ENCODE measurements around the gene TENM3.

Gene TENM3

GRCh38 chr4:182495645-182496385 is 252.6 kb downstream of the TENM3 start:
- 50% methylated on average over 2 of the region's 6 CpGs; no CpG with 5 or more reads in 1 of the 2 experiments for WGBS, 2 experiments (ENCODE audit: insufficient coverage in 2 of 2)
- Histone ChIP-seq H3K4me1 (ENCODE audit: control insufficient read depth, insufficient read depth, low read length, poor library complexity, severe bottlenecking) (peaks cover 11% of the 10 kb centered on the region), H3K27ac (ENCODE audit: low read depth, low read length, severe bottlenecking) (no peak overlapping the region), H3K36me3 (ENCODE audit: control insufficient read depth, insufficient read depth, low read length) (no peaks in the 10 kb centered on the region), H3K9me3 (ENCODE audit: control insufficient read depth, low read length) (no peaks in the 10 kb centered on the region), H3K4me3 (ENCODE audit: extremely low read depth, insufficient read depth, low read length, poor library complexity, severe bottlenecking) (no peak overlapping the region)

- WGBS, 2 experiments (ENCODE audit: insufficient coverage in 2 of 2), result 100% methylated on average over 1 to 2 of the region's 4 CpGs
- Histone ChIP-seq H3K27ac (ENCODE audit: low read depth, low read length, severe bottlenecking) (no peak overlapping the region), H3K4me3 (ENCODE audit: extremely low read depth, insufficient read depth, low read length, poor library complexity, severe bottlenecking) (no peak overlapping the region), H3K36me3 (ENCODE audit: control insufficient read depth, insufficient read depth, low read length) (no peaks in the 10 kb centered on the region), H3K4me1 (ENCODE audit: control insufficient read depth, insufficient read depth, low read length, poor library complexity, severe bottlenecking) (peaks cover 11% of the 10 kb centered on the region), H3K9me3 (ENCODE audit: control insufficient read depth, low read length) (no peaks in the 10 kb centered on the region)
Measured at GRCh38 chr4:182496408-182496807, 253.2 kb downstream of the TENM3 start.

- H3K36me3 ChIP-seq (ENCODE audit: control insufficient read depth, insufficient read depth, low read length), result peaks cover 3% of the 10 kb centered on the region
- H3K9me3 ChIP-seq (ENCODE audit: control insufficient read depth, low read length), result no peaks in the 10 kb centered on the region
- H3K27ac ChIP-seq (ENCODE audit: low read depth, low read length, severe bottlenecking), result no peak overlapping the region
- no peak overlapping the region for H3K4me3 ChIP-seq (ENCODE audit: extremely low read depth, insufficient read depth, low read length, poor library complexity, severe bottlenecking)
- WGBS, 2 experiments (ENCODE audit: insufficient coverage in 2 of 2), result no CpG with 5 or more reads among the region's 5 CpGs
- no peaks in the 10 kb centered on the region for H3K4me1 ChIP-seq (ENCODE audit: control insufficient read depth, insufficient read depth, low read length, poor library complexity, severe bottlenecking)
Measured at GRCh38 chr4:182502064-182502463, 258.9 kb downstream of the TENM3 start.

GRCh38 chr4:182504463-182504862 is 261.3 kb downstream of the TENM3 start:
- Histone ChIP-seq H3K27ac (ENCODE audit: low read depth, low read length, severe bottlenecking) (no peak overlapping the region), H3K4me1 (ENCODE audit: control insufficient read depth, insufficient read depth, low read length, poor library complexity, severe bottlenecking) (no peaks in the 10 kb centered on the region), H3K9me3 (ENCODE audit: control insufficient read depth, low read length) (no peaks in the 10 kb centered on the region), H3K36me3 (ENCODE audit: control insufficient read depth, insufficient read depth, low read length) (peaks cover 3% of the 10 kb centered on the region), H3K4me3 (ENCODE audit: extremely low read depth, insufficient read depth, low read length, poor library complexity, severe bottlenecking) (no peak overlapping the region)
- 86 to 100% methylated on average over 1 to 2 of the region's 5 CpGs for WGBS, 2 experiments (ENCODE audit: insufficient coverage in 2 of 2)

- no peak overlapping the region for H3K27ac ChIP-seq (ENCODE audit: low read depth, low read length, severe bottlenecking)
- no peak overlapping the region for H3K4me3 ChIP-seq (ENCODE audit: extremely low read depth, insufficient read depth, low read length, poor library complexity, severe bottlenecking)
- no peaks in the 10 kb centered on the region for H3K4me1 ChIP-seq (ENCODE audit: control insufficient read depth, insufficient read depth, low read length, poor library complexity, severe bottlenecking)
- peaks cover 8% of the 10 kb centered on the region for H3K36me3 ChIP-seq (ENCODE audit: control insufficient read depth, insufficient read depth, low read length)
- no peaks in the 10 kb centered on the region for H3K9me3 ChIP-seq (ENCODE audit: control insufficient read depth, low read length)
- WGBS, 2 experiments (ENCODE audit: insufficient coverage in 2 of 2), result 83% methylated on average over 2 of the region's 3 CpGs; no CpG with 5 or more reads in 1 of the 2 experiments
Measured at GRCh38 chr4:182507805-182508204, 264.6 kb downstream of the TENM3 start.

- H3K27ac ChIP-seq (ENCODE audit: low read depth, low read length, severe bottlenecking), result no peak overlapping the region
- no peaks in the 10 kb centered on the region for H3K9me3 ChIP-seq (ENCODE audit: control insufficient read depth, low read length)
- peaks cover 15% of the 10 kb centered on the region for H3K36me3 ChIP-seq (ENCODE audit: control insufficient read depth, insufficient read depth, low read length)
- H3K4me1 ChIP-seq (ENCODE audit: control insufficient read depth, insufficient read depth, low read length, poor library complexity, severe bottlenecking), result no peaks in the 10 kb centered on the region
- H3K4me3 ChIP-seq (ENCODE audit: extremely low read depth, insufficient read depth, low read length, poor library complexity, severe bottlenecking), result no peak overlapping the region
- WGBS, 2 experiments (ENCODE audit: insufficient coverage in 2 of 2), result 100% methylated on average over 1 to 2 of the region's 2 CpGs
Measured at GRCh38 chr4:182510836-182511235, 267.6 kb downstream of the TENM3 start.

GRCh38 chr4:182513587-182514291 is 270.5 kb downstream of the TENM3 start:
- no peaks in the 10 kb centered on the region for H3K4me1 ChIP-seq (ENCODE audit: control insufficient read depth, insufficient read depth, low read length, poor library complexity, severe bottlenecking)
- no peak overlapping the region for H3K27ac ChIP-seq (ENCODE audit: low read depth, low read length, severe bottlenecking)
- H3K9me3 ChIP-seq (ENCODE audit: control insufficient read depth, low read length), result no peaks in the 10 kb centered on the region
- peaks cover 19% of the 10 kb centered on the region for H3K36me3 ChIP-seq (ENCODE audit: control insufficient read depth, insufficient read depth, low read length)
- WGBS, 2 experiments (ENCODE audit: insufficient coverage in 2 of 2), result 80 to 97% methylated on average over 4 to 5 of the region's 6 CpGs
- no peak overlapping the region for H3K4me3 ChIP-seq (ENCODE audit: extremely low read depth, insufficient read depth, low read length, poor library complexity, severe bottlenecking)

GRCh38 chr4:182518421-182518820 is 275.2 kb downstream of the TENM3 start:
- Histone ChIP-seq H3K27ac (ENCODE audit: low read depth, low read length, severe bottlenecking) (no peak overlapping the region), H3K36me3 (ENCODE audit: control insufficient read depth, insufficient read depth, low read length) (peaks cover 14% of the 10 kb centered on the region), H3K4me1 (ENCODE audit: control insufficient read depth, insufficient read depth, low read length, poor library complexity, severe bottlenecking) (no peaks in the 10 kb centered on the region), H3K4me3 (ENCODE audit: extremely low read depth, insufficient read depth, low read length, poor library complexity, severe bottlenecking) (no peak overlapping the region), H3K9me3 (ENCODE audit: control insufficient read depth, low read length) (no peaks in the 10 kb centered on the region)
- 30 to 31% methylated on average over 1 of the region's 1 CpG for WGBS, 2 experiments (ENCODE audit: insufficient coverage in 2 of 2)

GRCh38 chr4:182519528-182519927 is 276.3 kb downstream of the TENM3 start:
- H3K36me3 ChIP-seq (ENCODE audit: control insufficient read depth, insufficient read depth, low read length), result peaks cover 7% of the 10 kb centered on the region
- 80% methylated on average over 1 of the region's 2 CpGs; no CpG with 5 or more reads in 1 of the 2 experiments for WGBS, 2 experiments (ENCODE audit: insufficient coverage in 2 of 2)
- no peaks in the 10 kb centered on the region for H3K4me1 ChIP-seq (ENCODE audit: control insufficient read depth, insufficient read depth, low read length, poor library complexity, severe bottlenecking)
- H3K27ac ChIP-seq (ENCODE audit: low read depth, low read length, severe bottlenecking), result no peak overlapping the region
- no peaks in the 10 kb centered on the region for H3K9me3 ChIP-seq (ENCODE audit: control insufficient read depth, low read length)
- no peak overlapping the region for H3K4me3 ChIP-seq (ENCODE audit: extremely low read depth, insufficient read depth, low read length, poor library complexity, severe bottlenecking)

- no CpG with 5 or more reads among the region's 1 CpG for WGBS, 2 experiments (ENCODE audit: insufficient coverage in 2 of 2)
Measured at GRCh38 chr4:182521011-182521410, 277.8 kb downstream of the TENM3 start.

GRCh38 chr4:182528819-182529218 is 285.6 kb downstream of the TENM3 start:
- 96 to 100% methylated on average over 6 to 7 of the region's 8 CpGs for WGBS, 2 experiments (ENCODE audit: insufficient coverage in 2 of 2)
- Histone ChIP-seq H3K4me3 (ENCODE audit: extremely low read depth, insufficient read depth, low read length, poor library complexity, severe bottlenecking) (no peak overlapping the region), H3K4me1 (ENCODE audit: control insufficient read depth, insufficient read depth, low read length, poor library complexity, severe bottlenecking) (peaks cover 6% of the 10 kb centered on the region), H3K9me3 (ENCODE audit: control insufficient read depth, low read length) (no peaks in the 10 kb centered on the region), H3K36me3 (ENCODE audit: control insufficient read depth, insufficient read depth, low read length) (peaks cover 6% of the 10 kb centered on the region), H3K27ac (ENCODE audit: low read depth, low read length, severe bottlenecking) (no peak overlapping the region)

More at GRCh38 chr4:182521011-182521410, 277.8 kb downstream of the TENM3 start:
- Histone ChIP-seq H3K4me3 (ENCODE audit: extremely low read depth, insufficient read depth, low read length, poor library complexity, severe bottlenecking) (no peak overlapping the region), H3K36me3 (ENCODE audit: control insufficient read depth, insufficient read depth, low read length) (peaks cover 8% of the 10 kb centered on the region), H3K4me1 (ENCODE audit: control insufficient read depth, insufficient read depth, low read length, poor library complexity, severe bottlenecking) (no peaks in the 10 kb centered on the region), H3K9me3 (ENCODE audit: control insufficient read depth, low read length) (no peaks in the 10 kb centered on the region), H3K27ac (ENCODE audit: low read depth, low read length, severe bottlenecking) (no peak overlapping the region)

Data from mesodermal cell (in vitro differentiated cells).